NB4 (cell line): ENCODE measurements around the gene KRTCAP2.

Experiments used
- DNase-seq: peaks from one replicate; pipeline ENCODE4 v3.0.0; 2010; ENCODE audit warnings: low read depth
- H3K4me3 ChIP-seq: one replicate; pipeline ENCODE4 v1.5.1; 2011; ENCODE audit warnings: mild to moderate bottlenecking, low read depth, low read length, moderate library complexity
- MAX ChIP-seq: IDR thresholded peaks from 2 replicates; pipeline ENCODE4 v1.6.1; 2011; ENCODE audit warnings: low read depth, low read length
- MYC ChIP-seq: IDR thresholded peaks from 2 replicates; pipeline ENCODE4 v1.6.1; 2011; ENCODE audit warnings: low read depth, low read length
- POLR2A ChIP-seq: IDR thresholded peaks from 2 replicates; pipeline ENCODE4 v1.6.1; 2011; ENCODE audit warnings: mild to moderate bottlenecking; ENCODE audit not compliant: insufficient read length; ENCODE audit errors: extremely low read depth
- TF ChIP-seq, protein P1 (sequence below): IDR thresholded peaks from one replicate; pipeline ENCODE4 v1.5.1; 2012; ENCODE audit warnings: low read depth, low read length

The KRTCAP2 gene

DNA sequence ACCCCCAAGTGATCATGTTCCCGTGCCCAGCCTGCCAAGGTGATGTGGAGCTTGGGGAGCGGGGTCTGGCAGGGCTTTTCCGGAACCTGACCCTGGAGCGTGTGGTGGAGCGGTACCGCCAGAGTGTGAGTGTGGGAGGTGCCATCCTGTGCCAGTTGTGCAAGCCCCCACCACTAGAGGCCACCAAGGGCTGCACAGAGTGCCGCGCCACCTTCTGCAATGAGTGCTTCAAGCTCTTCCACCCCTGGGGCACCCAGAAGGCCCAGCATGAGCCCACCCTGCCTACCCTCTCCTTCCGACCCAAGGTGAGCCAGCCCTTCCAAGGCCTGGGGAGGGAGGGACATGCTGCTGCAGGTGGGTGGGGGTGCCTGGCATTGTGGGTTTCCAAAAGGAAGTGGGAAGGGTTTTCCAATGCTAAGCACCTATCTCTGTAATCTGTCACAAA is 2.8 kb upstream of the KRTCAP2 start:
- H3K4me3 ChIP-seq = no peak overlapping the region
- TF ChIP-seq, protein P1, sequence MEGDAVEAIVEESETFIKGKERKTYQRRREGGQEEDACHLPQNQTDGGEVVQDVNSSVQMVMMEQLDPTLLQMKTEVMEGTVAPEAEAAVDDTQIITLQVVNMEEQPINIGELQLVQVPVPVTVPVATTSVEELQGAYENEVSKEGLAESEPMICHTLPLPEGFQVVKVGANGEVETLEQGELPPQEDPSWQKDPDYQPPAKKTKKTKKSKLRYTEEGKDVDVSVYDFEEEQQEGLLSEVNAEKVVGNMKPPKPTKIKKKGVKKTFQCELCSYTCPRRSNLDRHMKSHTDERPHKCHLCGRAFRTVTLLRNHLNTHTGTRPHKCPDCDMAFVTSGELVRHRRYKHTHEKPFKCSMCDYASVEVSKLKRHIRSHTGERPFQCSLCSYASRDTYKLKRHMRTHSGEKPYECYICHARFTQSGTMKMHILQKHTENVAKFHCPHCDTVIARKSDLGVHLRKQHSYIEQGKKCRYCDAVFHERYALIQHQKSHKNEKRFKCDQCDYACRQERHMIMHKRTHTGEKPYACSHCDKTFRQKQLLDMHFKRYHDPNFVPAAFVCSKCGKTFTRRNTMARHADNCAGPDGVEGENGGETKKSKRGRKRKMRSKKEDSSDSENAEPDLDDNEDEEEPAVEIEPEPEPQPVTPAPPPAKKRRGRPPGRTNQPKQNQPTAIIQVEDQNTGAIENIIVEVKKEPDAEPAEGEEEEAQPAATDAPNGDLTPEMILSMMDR = peak; percentile 34
- TF ChIP-seq MYC (no peak), MAX (no peak)
- DNase-seq = peak; percentile 55

DNA sequence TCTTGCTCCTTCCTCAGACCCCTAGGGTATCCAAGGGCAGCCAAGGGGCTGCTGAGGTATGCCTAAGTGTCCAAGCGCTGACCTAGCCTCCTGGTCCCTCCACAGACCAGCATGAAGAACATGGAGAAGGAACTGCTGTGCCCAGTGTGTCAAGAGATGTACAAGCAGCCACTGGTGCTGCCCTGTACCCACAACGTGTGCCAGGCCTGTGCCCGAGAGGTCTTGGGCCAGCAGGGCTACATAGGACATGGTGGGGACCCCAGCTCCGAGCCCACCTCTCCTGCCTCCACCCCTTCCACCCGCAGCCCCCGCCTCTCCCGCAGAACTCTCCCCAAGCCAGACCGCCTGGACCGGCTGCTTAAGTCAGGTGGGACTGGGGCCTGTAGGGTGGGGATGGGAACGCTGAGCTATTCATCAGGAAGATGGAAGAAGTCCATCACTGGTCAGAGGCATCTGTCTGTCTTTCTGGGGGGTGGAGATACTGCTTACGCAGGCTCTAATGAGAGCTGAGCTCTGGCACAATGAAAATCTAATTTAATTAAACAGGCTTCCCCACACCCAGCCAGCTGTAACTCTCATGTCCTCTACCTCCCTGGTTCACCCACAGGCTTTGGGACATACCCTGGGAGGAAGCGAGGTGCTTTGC is 2.3 kb upstream of the KRTCAP2 start:
- DNase-seq = no peak
- no peak overlapping the region for H3K4me3 ChIP-seq
- TF ChIP-seq MAX (no peak), MYC (no peak), POLR2A (no peak)
- TF ChIP-seq, protein P1 = no peak

DNA sequence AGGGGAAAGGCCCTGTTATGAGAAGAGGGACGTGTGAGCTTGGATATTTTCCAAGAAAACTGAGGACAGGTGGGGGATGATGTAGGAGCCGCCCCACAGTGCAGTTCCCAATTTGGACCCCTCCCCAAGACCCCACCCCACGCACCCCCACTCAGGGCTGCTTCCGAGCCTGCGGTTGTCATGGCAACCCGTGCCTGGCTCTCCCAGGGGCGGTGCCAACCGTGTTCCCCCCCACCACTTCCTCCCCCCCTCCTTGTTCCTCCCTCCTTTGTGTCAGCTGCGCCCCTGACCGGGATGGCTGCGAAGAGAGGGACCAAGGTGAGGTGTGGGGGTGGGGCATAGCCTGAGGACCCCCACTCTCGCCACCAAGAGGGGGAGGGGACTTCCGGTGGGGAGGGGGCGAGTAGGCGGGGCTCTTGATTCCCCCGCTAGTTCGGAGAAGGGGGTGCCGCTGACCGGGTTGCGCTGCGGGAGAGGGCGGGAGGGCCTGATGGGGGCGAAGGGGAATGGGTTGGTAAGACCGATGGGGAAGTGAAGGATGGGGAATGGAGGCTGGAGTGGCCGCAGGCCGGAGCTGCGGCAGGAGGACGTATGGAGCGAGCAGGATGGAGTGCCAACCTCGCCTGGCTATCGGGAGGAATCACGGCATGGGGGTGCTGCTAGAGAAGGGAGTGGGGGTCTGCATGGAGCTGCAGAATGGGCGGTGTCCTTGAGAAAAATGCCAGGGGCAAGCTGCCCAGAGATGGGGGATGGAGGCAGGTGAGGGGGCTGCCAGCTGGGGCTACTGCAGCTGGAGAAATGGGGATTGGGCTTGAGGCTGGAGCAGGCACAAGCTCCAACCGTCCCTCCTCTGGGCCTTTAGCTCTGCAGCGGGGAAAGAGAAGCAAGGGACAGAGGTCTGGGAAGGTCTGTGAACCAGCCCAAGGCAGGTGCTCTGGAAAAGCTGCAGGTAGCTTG is 1.5 kb upstream of the KRTCAP2 start:
- TF ChIP-seq MAX (no peak), POLR2A (no peak), MYC (no peak)
- TF ChIP-seq, protein P1 = no peak
- H3K4me3 ChIP-seq = no peak overlapping the region
- DNase-seq = no peak

DNA sequence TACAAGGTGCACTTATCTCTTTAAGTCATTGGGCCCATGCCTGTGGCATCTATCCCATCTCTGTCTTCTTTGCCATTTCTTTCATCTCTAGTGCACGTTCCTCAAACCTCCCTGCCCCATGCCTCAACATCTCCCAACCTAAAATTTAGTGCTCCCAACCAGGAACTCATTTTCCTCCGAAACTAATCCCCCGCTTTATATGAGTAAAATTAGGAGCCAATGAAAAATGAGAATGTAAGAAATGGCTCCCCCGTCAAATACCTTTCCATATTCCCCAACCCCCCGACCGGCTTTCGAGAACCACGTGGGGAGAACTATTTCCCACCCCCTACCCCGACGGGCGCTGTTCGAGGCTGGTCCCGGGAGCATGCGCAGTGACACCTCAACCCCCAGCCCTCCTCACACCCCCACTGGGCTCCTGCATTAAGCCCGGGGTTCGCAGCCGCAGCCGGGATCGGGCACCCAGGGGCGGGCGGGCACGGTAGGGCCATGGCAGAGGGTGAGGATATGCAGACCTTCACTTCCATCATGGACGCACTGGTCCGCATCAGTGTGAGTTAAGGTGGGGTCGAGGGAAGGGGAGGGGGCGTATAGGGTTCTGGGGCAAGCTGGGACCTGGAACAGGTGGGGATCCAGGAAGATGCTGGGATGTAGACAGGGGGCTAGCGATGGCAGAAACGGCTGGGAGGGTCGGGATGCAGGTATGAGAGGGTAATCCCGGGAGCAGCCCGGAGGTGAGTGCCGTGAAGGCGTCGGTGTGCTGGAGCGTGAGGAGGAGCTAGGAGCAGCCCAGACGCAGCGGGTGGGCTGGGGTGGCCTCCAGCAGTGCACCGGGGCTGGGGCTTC is 597 bp upstream of the KRTCAP2 start, which contains the start of gene TRIM46:
Gene TRIM46, plus strand, starts transcription at position 372 of the 846 bp plus-strand sequence. Its CDS starts 118 bp downstream, at position 490.
- no peak for TF ChIP-seq MAX
- H3K4me3 ChIP-seq = peak within 1 kb of the TSS; percentile 87
- no peak for DNase-seq

DNA sequence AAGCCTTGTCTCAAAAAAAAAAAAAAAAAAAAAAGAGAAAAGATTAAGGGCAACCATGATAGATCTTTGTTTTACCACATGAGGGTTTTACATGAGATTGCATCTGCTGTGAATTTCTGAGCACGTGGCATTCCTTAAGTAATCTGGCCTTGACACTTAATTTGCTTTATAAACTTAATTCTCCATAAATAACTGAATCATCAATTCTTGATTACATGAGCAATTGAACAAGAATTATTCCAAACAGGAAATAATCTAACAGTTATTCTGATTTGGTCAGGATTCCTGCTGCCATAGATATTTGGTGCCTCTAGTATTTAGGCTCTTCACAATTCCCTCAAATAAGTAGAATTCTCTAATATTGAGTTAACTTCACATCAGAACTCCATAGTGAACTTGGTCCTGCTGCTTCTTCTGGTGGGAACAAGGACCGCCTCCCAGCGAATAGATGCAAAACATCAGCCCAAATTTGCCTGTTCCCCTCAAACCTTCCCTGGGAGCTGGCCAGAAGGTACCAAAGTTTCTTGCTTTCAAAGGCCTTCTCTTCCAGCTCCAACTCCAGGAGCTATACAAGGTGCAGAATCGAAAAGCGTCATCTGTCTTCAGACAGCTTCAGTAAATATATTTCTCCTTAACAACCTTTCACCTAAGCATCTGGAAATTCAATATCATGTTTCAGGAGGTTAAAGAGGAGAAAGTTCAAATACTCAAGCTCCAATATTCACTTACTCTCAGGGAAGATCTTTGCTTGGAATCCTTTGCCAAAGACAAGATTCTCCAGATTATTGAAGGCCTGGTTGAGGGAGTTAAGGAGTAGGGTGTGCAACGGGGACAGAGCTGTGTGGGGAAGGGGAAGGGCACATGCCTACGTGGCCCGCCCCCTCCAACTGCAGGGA is 1.0 kb downstream of the KRTCAP2 start:
- no peak for DNase-seq
- TF ChIP-seq MAX (peak; percentile 54), POLR2A (no peak)

GRCh38 chr1:155170806-155171205 is 2.3 kb downstream of the KRTCAP2 start:
- no peak overlapping the region for H3K4me3 ChIP-seq
- TF ChIP-seq MYC (no peak), POLR2A (no peak), MAX (no peak)
- TF ChIP-seq, protein P1 = no peak
- DNase-seq = no peak

More for the DNA sequence above, 1.0 kb downstream of the KRTCAP2 start:
- H3K4me3 ChIP-seq = peak overlapping the region; percentile 87
